ENCODE data around the gene DOCK4.

The DOCK4 gene

GRCh38 chr7:111877931-111878330 is 328.3 kb downstream of the DOCK4 start:
- H3K79me2 ChIP-seq (ENCODE audit: control insufficient read depth, insufficient read depth, low read length), result no peaks in the 10 kb centered on the region
- H3K18ac ChIP-seq (ENCODE audit: low read length), result no peak overlapping the region
- H2AK5ac ChIP-seq (ENCODE audit: low read length), result no peak overlapping the region
- no peak overlapping the region for H2BK120ac ChIP-seq (ENCODE audit: low read depth, low read length)
- no peak overlapping the region for H3K56ac ChIP-seq (ENCODE audit: low read length)
- H2BK15ac ChIP-seq (replicated peaks; ENCODE audit: low read depth), result no peak overlapping the region
- H3K9ac ChIP-seq (ENCODE audit: low read length), result no peak overlapping the region
- no peak overlapping the region for H3K4ac ChIP-seq (ENCODE audit: low read depth, low read length)
- H4K8ac ChIP-seq (ENCODE audit: low read depth, low read length), result no peak overlapping the region
- no peaks in the 10 kb centered on the region for H3K27me3 ChIP-seq (ENCODE audit: insufficient read depth, low read length, poor library complexity)
- WGBS (ENCODE audit: extremely low coverage, insufficient coverage, low lambda C conversion rate), result no CpG with 5 or more reads among the region's 4 CpGs
- no peak overlapping the region for H3K4me2 ChIP-seq (ENCODE audit: low read length)
- H3K36me3 ChIP-seq (ENCODE audit: control insufficient read depth, insufficient read depth, low read length), result no peaks in the 10 kb centered on the region
- peaks cover 7% of the 10 kb centered on the region for H3K4me1 ChIP-seq (ENCODE audit: control insufficient read depth, low read depth, low read length)
- H4K5ac ChIP-seq (ENCODE audit: low read length), result no peak overlapping the region
- no peak overlapping the region for H3K4me3 ChIP-seq (ENCODE audit: low read length)
- no peak overlapping the region for H2BK5ac ChIP-seq (ENCODE audit: low read length)
- H3K79me1 ChIP-seq (ENCODE audit: low read length), result no peaks in the 10 kb centered on the region
- no peak overlapping the region for H3K27ac ChIP-seq (ENCODE audit: low read depth, low read length)
- DNase-seq, result no peak
- no peak overlapping the region for H3K23ac ChIP-seq (ENCODE audit: low read length)

GRCh38 chr7:111873963-111874690 is 332.1 kb downstream of the DOCK4 start:
- Histone ChIP-seq H2BK15ac (replicated peaks; ENCODE audit: low read depth) (no peak overlapping the region), H4K5ac (ENCODE audit: low read length) (no peak overlapping the region), H3K4me1 (ENCODE audit: control insufficient read depth, low read depth, low read length) (peaks cover 7% of the 10 kb centered on the region), H3K36me3 (ENCODE audit: control insufficient read depth, insufficient read depth, low read length) (no peaks in the 10 kb centered on the region), H3K4me2 (ENCODE audit: low read length) (no peak overlapping the region), H3K23ac (ENCODE audit: low read length) (no peak overlapping the region), H3K4ac (ENCODE audit: low read depth, low read length) (no peak overlapping the region), H3K56ac (ENCODE audit: low read length) (peak overlapping the region; percentile 28), H3K27me3 (ENCODE audit: insufficient read depth, low read length, poor library complexity) (no peaks in the 10 kb centered on the region), H3K79me1 (ENCODE audit: low read length) (no peaks in the 10 kb centered on the region), H4K8ac (ENCODE audit: low read depth, low read length) (no peak overlapping the region), H2AK5ac (ENCODE audit: low read length) (no peak overlapping the region), H3K18ac (ENCODE audit: low read length) (no peak overlapping the region), H3K4me3 (ENCODE audit: low read length) (no peak overlapping the region), H3K27ac (ENCODE audit: low read depth, low read length) (no peak overlapping the region), H3K9ac (ENCODE audit: low read length) (no peak overlapping the region), H2BK5ac (ENCODE audit: low read length) (no peak overlapping the region), H2BK120ac (ENCODE audit: low read depth, low read length) (peak overlapping the region; percentile 7), H3K79me2 (ENCODE audit: control insufficient read depth, insufficient read depth, low read length) (no peaks in the 10 kb centered on the region)
- peak; percentile 42 for DNase-seq
- WGBS (ENCODE audit: extremely low coverage, insufficient coverage, low lambda C conversion rate), result no CpG with 5 or more reads among the region's 2 CpGs

GRCh38 chr7:111873326-111873646 is 332.9 kb downstream of the DOCK4 start:
- no peak overlapping the region for H3K4me2 ChIP-seq (ENCODE audit: low read length)
- H2BK120ac ChIP-seq (ENCODE audit: low read depth, low read length), result no peak overlapping the region
- H2BK5ac ChIP-seq (ENCODE audit: low read length), result no peak overlapping the region
- H2AK5ac ChIP-seq (ENCODE audit: low read length), result no peak overlapping the region
- H3K56ac ChIP-seq (ENCODE audit: low read length), result peak overlapping the region; percentile 52
- no peak overlapping the region for H3K4ac ChIP-seq (ENCODE audit: low read depth, low read length)
- H3K4me1 ChIP-seq (ENCODE audit: control insufficient read depth, low read depth, low read length), result peaks cover 7% of the 10 kb centered on the region
- no peaks in the 10 kb centered on the region for H3K27me3 ChIP-seq (ENCODE audit: insufficient read depth, low read length, poor library complexity)
- H3K79me1 ChIP-seq (ENCODE audit: low read length), result no peaks in the 10 kb centered on the region
- no CpG with 5 or more reads among the region's 8 CpGs for whole genome bisulfite sequencing (ENCODE audit: extremely low coverage, insufficient coverage, low lambda C conversion rate)
- no peaks in the 10 kb centered on the region for H3K79me2 ChIP-seq (ENCODE audit: control insufficient read depth, insufficient read depth, low read length)
- peak overlapping the region; percentile 4 for H3K18ac ChIP-seq (ENCODE audit: low read length)
- no peak overlapping the region for H3K4me3 ChIP-seq (ENCODE audit: low read length)
- H2BK15ac ChIP-seq (replicated peaks; ENCODE audit: low read depth), result no peak overlapping the region
- H3K36me3 ChIP-seq (ENCODE audit: control insufficient read depth, insufficient read depth, low read length), result no peaks in the 10 kb centered on the region
- no peak overlapping the region for H3K23ac ChIP-seq (ENCODE audit: low read length)
- no peak overlapping the region for H4K5ac ChIP-seq (ENCODE audit: low read length)
- H3K27ac ChIP-seq (ENCODE audit: low read depth, low read length), result peak overlapping the region; percentile 5
- peak; percentile 35 for DNase-seq
- H3K9ac ChIP-seq (ENCODE audit: low read length), result no peak overlapping the region
- H4K8ac ChIP-seq (ENCODE audit: low read depth, low read length), result no peak overlapping the region

GRCh38 chr7:111872450-111873325 is 333.5 kb downstream of the DOCK4 start:
- H3K56ac ChIP-seq (ENCODE audit: low read length), result peak overlapping the region; percentile 52
- no peak overlapping the region for H3K27ac ChIP-seq (ENCODE audit: low read depth, low read length)
- no peak overlapping the region for H3K23ac ChIP-seq (ENCODE audit: low read length)
- no peak overlapping the region for H3K9ac ChIP-seq (ENCODE audit: low read length)
- H2AK5ac ChIP-seq (ENCODE audit: low read length), result no peak overlapping the region
- H3K79me1 ChIP-seq (ENCODE audit: low read length), result no peaks in the 10 kb centered on the region
- H4K8ac ChIP-seq (ENCODE audit: low read depth, low read length), result no peak overlapping the region
- no peak overlapping the region for H2BK15ac ChIP-seq (replicated peaks; ENCODE audit: low read depth)
- no peak overlapping the region for H2BK5ac ChIP-seq (ENCODE audit: low read length)
- H3K4ac ChIP-seq (ENCODE audit: low read depth, low read length), result no peak overlapping the region
- H2BK120ac ChIP-seq (ENCODE audit: low read depth, low read length), result no peak overlapping the region
- no peak overlapping the region for H3K4me2 ChIP-seq (ENCODE audit: low read length)
- peaks cover 7% of the 10 kb centered on the region for H3K4me1 ChIP-seq (ENCODE audit: control insufficient read depth, low read depth, low read length)
- no CpG with 5 or more reads among the region's 4 CpGs for WGBS (ENCODE audit: extremely low coverage, insufficient coverage, low lambda C conversion rate)
- no peaks in the 10 kb centered on the region for H3K36me3 ChIP-seq (ENCODE audit: control insufficient read depth, insufficient read depth, low read length)
- peak; percentile 44 for DNase-seq
- no peaks in the 10 kb centered on the region for H3K27me3 ChIP-seq (ENCODE audit: insufficient read depth, low read length, poor library complexity)
- H3K18ac ChIP-seq (ENCODE audit: low read length), result peak overlapping the region; percentile 4
- H3K79me2 ChIP-seq (ENCODE audit: control insufficient read depth, insufficient read depth, low read length), result no peaks in the 10 kb centered on the region
- no peak overlapping the region for H4K5ac ChIP-seq (ENCODE audit: low read length)
- no peak overlapping the region for H3K4me3 ChIP-seq (ENCODE audit: low read length)

- H3K79me1 ChIP-seq (ENCODE audit: low read length), result no peaks in the 10 kb centered on the region
- no peak overlapping the region for H3K27ac ChIP-seq (ENCODE audit: low read depth, low read length)
- no peak overlapping the region for H3K18ac ChIP-seq (ENCODE audit: low read length)
- no peak overlapping the region for H4K8ac ChIP-seq (ENCODE audit: low read depth, low read length)
- H3K56ac ChIP-seq (ENCODE audit: low read length), result no peak overlapping the region
- no peak overlapping the region for H2AK5ac ChIP-seq (ENCODE audit: low read length)
- H3K79me2 ChIP-seq (ENCODE audit: control insufficient read depth, insufficient read depth, low read length), result no peaks in the 10 kb centered on the region
- no peak overlapping the region for H2BK15ac ChIP-seq (replicated peaks; ENCODE audit: low read depth)
- H2BK120ac ChIP-seq (ENCODE audit: low read depth, low read length), result no peak overlapping the region
- no peak overlapping the region for H3K9ac ChIP-seq (ENCODE audit: low read length)
- no peaks in the 10 kb centered on the region for H3K27me3 ChIP-seq (ENCODE audit: insufficient read depth, low read length, poor library complexity)
- H3K4me3 ChIP-seq (ENCODE audit: low read length), result no peak overlapping the region
- DNase-seq, result no peak
- peaks cover 7% of the 10 kb centered on the region for H3K4me1 ChIP-seq (ENCODE audit: control insufficient read depth, low read depth, low read length)
- no peak overlapping the region for H3K4ac ChIP-seq (ENCODE audit: low read depth, low read length)
- H3K36me3 ChIP-seq (ENCODE audit: control insufficient read depth, insufficient read depth, low read length), result no peaks in the 10 kb centered on the region
- no peak overlapping the region for H3K4me2 ChIP-seq (ENCODE audit: low read length)
- H4K5ac ChIP-seq (ENCODE audit: low read length), result no peak overlapping the region
- H2BK5ac ChIP-seq (ENCODE audit: low read length), result no peak overlapping the region
- no CpG with 5 or more reads among the region's 1 CpG for WGBS (ENCODE audit: extremely low coverage, insufficient coverage, low lambda C conversion rate)
- H3K23ac ChIP-seq (ENCODE audit: low read length), result no peak overlapping the region
Measured at GRCh38 chr7:111871283-111871682, 334.9 kb downstream of the DOCK4 start.
